PC-3 (cell line): ENCODE results near the gene ANGPTL1. TPM values are rescaled to one million over a fixed set of nuclear protein-coding genes. Genes with fewer than 3 reads are reported as not detected.

Experiments
- ATAC-seq: fragments of 200-7000 bp; cut with Tn5 transposase; 2 replicates; pipeline ENCODE4 v1.9.1; 2020; ENCODE audit warnings: mild to moderate bottlenecking, moderate library complexity
- BruUV-seq: library from RNA; stranded (reverse); fragments of 400-500 nt; replicated peaks from 2 replicates; lab custom pipeline; 2021; lab: Mats Ljungman, UMichigan
- CTCF ChIA-PET: fragments of 300-600 bp; sonication (Branson Sonifier 250); formaldehyde crosslinking; loops from one replicate; lab custom pipeline; 2022; ENCODE audit warnings: antibody characterized with exemption; lab: Charles Lee
- POLR2A ChIA-PET: fragments of 300-600 bp; sonication (Branson Sonifier 250); formaldehyde crosslinking; loops from one replicate; lab custom pipeline; 2022; ENCODE audit warnings: antibody characterized with exemption; ENCODE audit not compliant: unreplicated experiment; lab: Charles Lee
- DNase-seq: peaks from one replicate; pipeline ENCODE4 v3.0.0-alpha.2; 2015
- H2AFZ ChIP-seq: fragments of 300-600 bp; sonication (generic); 2 replicates; pipeline ENCODE4 v1.6.0; 2016; ENCODE audit warnings: antibody characterized with exemption, low read length
- H3F3A ChIP-seq: fragments of 300-600 bp; sonication (generic); one replicate; pipeline ENCODE4 v1.6.0; 2017; ENCODE audit warnings: antibody characterized with exemption, low read length, control low read depth, mild to moderate bottlenecking; ENCODE audit not compliant: unreplicated experiment
- H3K27ac ChIP-seq: fragments of 300-600 bp; sonication (generic); 2 replicates; pipeline ENCODE4 v1.5.1; 2016; ENCODE audit warnings: mild to moderate bottlenecking, low read length
- H3K27me3 ChIP-seq: fragments of 300-600 bp; sonication (generic); 2 replicates; pipeline ENCODE4 v1.6.1; 2016; ENCODE audit warnings: low read length, mixed read lengths
- H3K36me3 ChIP-seq: fragments of 300-600 bp; sonication (generic); 2 replicates; pipeline ENCODE4 v1.6.1; 2016; ENCODE audit warnings: low read depth, mixed run types, low read length, mixed read lengths
- H3K4me1 ChIP-seq: fragments of 300-600 bp; sonication (generic); 2 replicates; pipeline ENCODE4 v1.5.1; 2016; ENCODE audit warnings: low read length; ENCODE audit not compliant: insufficient read depth
- H3K4me2 ChIP-seq: fragments of 300-600 bp; sonication (generic); 2 replicates; pipeline ENCODE4 v1.6.0; 2016; ENCODE audit warnings: low read length
- H3K4me3 ChIP-seq: fragments of 300-600 bp; sonication (generic); 2 replicates; pipeline ENCODE4 v1.5.1; 2016; ENCODE audit warnings: mild to moderate bottlenecking, low read length, mixed read lengths
- H3K79me2 ChIP-seq: fragments of 300-600 bp; sonication (generic); 2 replicates; pipeline ENCODE4 v1.6.1; 2017; ENCODE audit warnings: low read length, mixed read lengths
- H3K9ac ChIP-seq: fragments of 300-600 bp; sonication (generic); 2 replicates; pipeline ENCODE4 v1.6.0; 2016; ENCODE audit warnings: mild to moderate bottlenecking, low read length
- H3K9me2 ChIP-seq: fragments of 300-600 bp; sonication (generic); replicated peaks from 2 replicates; pipeline ENCODE4 v1.6.1; 2016; ENCODE audit warnings: mixed run types, low read length, mixed read lengths
- H3K9me3 ChIP-seq: fragments of 300-600 bp; sonication (generic); 2 replicates; pipeline ENCODE4 v1.6.1; 2016; ENCODE audit warnings: low read length, mixed read lengths
- H4K20me1 ChIP-seq: fragments of 300-600 bp; sonication (generic); 2 replicates; pipeline ENCODE4 v1.6.1; 2016; ENCODE audit warnings: low read length, mixed read lengths
- EZH2 ChIP-seq: fragments of 300-600 bp; sonication (generic); IDR thresholded peaks from one replicate; pipeline ENCODE4 v1.6.1; 2017; ENCODE audit warnings: antibody characterized with exemption, mild to moderate bottlenecking, low read length; ENCODE audit not compliant: unreplicated experiment
- EZH2phosphoT487 ChIP-seq: fragments of 300-600 bp; sonication (generic); IDR thresholded peaks from 2 replicates; pipeline ENCODE4 v1.6.1; 2018; ENCODE audit warnings: mild to moderate bottlenecking, antibody characterized with exemption, low read length, borderline replicate concordance
- intact Hi-C: fragments of 100-400 bp; cut with micrococcal nuclease; formaldehyde crosslinking; loops from 2 replicates; pipeline ENCODE4 v1.9.0; 2023
- total RNA-seq: library from RNA; depleted of rRNA; stranded (reverse); fragments of >200 nt; gene quantifications from 2 replicates; pipeline ENCODE4 v1.2.3, GENCODE V29; 2014
- TF ChIP-seq, protein P1 (sequence below): fragments of 300-600 bp; sonication (generic); conservative IDR thresholded peaks from 2 replicates; pipeline ENCODE4 v1.5.1; 2017; ENCODE audit warnings: antibody characterized with exemption, low read depth, mild to moderate bottlenecking, low read length

ANGPTL1 gene
- total RNA-seq, 1 experiment from 2014 or later: not detected

DNA sequence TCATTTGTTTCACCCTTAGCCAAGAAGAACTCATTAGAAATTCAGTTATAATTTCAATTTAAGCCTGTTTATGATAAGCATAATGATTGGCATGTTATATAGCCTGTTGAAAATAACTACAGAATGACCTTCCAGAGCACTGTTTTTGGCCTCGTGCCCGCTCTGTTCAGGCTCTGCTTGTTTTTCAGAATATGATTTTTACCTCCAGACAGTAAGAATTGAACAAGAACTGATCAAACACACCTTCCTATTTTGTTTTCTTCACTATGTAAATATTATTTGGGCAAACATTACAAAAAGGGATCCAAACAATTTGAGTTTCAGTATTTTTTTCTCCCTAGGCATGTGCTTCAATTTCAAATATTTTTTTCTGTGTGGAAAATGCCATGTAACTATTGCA is 48.1 kb upstream of the ANGPTL1 start:
- Histone ChIP-seq H4K20me1 (no peaks in the 10 kb centered on the region), H3K27me3 (no peaks in the 10 kb centered on the region), H3K36me3 (no peaks in the 10 kb centered on the region; the same call in 1 of the 2 replicates), H3K9me3 (no peaks in the 10 kb centered on the region), H3K4me3 (no peak overlapping the region), H3K27ac (no peak overlapping the region), H3K9me2 (no peaks in the 10 kb centered on the region), H3K4me2 (no peak overlapping the region), H3K9ac (no peak overlapping the region), H3K79me2 (no peaks in the 10 kb centered on the region), H3F3A (no peaks in the 10 kb centered on the region), H3K4me1 (no peaks in the 10 kb centered on the region), H2AFZ (no peak overlapping the region)
- BruUV-seq: no TSS peak
- CTCF ChIA-PET: no interaction called here
- no peak for DNase-seq
- POLR2A ChIA-PET: no interaction called here
- TF ChIP-seq EZH2: no peak
- TF ChIP-seq, protein P1, sequence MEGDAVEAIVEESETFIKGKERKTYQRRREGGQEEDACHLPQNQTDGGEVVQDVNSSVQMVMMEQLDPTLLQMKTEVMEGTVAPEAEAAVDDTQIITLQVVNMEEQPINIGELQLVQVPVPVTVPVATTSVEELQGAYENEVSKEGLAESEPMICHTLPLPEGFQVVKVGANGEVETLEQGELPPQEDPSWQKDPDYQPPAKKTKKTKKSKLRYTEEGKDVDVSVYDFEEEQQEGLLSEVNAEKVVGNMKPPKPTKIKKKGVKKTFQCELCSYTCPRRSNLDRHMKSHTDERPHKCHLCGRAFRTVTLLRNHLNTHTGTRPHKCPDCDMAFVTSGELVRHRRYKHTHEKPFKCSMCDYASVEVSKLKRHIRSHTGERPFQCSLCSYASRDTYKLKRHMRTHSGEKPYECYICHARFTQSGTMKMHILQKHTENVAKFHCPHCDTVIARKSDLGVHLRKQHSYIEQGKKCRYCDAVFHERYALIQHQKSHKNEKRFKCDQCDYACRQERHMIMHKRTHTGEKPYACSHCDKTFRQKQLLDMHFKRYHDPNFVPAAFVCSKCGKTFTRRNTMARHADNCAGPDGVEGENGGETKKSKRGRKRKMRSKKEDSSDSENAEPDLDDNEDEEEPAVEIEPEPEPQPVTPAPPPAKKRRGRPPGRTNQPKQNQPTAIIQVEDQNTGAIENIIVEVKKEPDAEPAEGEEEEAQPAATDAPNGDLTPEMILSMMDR: no peak
- intact Hi-C loops: no loop called here
- no peak for ATAC-seq

DNA sequence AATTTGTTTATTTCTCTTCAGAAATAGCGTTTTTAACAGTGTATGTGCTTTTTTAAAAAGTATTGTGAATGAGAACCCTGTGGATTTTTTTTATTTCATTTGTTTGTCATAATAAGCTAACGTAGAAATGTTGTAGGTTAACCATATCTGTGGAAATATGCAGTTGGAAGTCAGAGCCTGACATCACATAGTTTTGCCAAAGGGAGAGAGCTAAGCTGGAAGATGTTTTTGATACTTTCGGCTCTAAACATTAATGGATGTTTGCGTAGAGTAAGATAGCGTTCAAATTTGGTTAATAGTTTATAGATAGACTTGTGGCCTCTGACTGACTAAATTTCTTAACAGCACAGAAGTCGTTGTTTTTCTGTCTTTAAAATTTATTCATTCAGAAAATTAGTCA is 47.4 kb upstream of the ANGPTL1 start:
- no TSS peak for BruUV-seq
- Histone ChIP-seq H3K9me2 (no peaks in the 10 kb centered on the region), H3K4me3 (no peak overlapping the region), H2AFZ (no peak overlapping the region), H3K9ac (no peak overlapping the region), H3K9me3 (no peaks in the 10 kb centered on the region), H3K79me2 (no peaks in the 10 kb centered on the region), H3K27me3 (no peaks in the 10 kb centered on the region), H3K27ac (no peak overlapping the region), H3F3A (no peaks in the 10 kb centered on the region), H3K4me1 (no peaks in the 10 kb centered on the region), H4K20me1 (no peaks in the 10 kb centered on the region), H3K36me3 (no peaks in the 10 kb centered on the region; the same call in 1 of the 2 replicates), H3K4me2 (no peak overlapping the region)
- TF ChIP-seq EZH2phosphoT487 (no peak), EZH2 (no peak)
- no peak for ATAC-seq
- ChIA-PET CTCF (no interaction called here), POLR2A (no interaction called here)
- intact Hi-C loops: no loop called here
- no peak for DNase-seq

DNA sequence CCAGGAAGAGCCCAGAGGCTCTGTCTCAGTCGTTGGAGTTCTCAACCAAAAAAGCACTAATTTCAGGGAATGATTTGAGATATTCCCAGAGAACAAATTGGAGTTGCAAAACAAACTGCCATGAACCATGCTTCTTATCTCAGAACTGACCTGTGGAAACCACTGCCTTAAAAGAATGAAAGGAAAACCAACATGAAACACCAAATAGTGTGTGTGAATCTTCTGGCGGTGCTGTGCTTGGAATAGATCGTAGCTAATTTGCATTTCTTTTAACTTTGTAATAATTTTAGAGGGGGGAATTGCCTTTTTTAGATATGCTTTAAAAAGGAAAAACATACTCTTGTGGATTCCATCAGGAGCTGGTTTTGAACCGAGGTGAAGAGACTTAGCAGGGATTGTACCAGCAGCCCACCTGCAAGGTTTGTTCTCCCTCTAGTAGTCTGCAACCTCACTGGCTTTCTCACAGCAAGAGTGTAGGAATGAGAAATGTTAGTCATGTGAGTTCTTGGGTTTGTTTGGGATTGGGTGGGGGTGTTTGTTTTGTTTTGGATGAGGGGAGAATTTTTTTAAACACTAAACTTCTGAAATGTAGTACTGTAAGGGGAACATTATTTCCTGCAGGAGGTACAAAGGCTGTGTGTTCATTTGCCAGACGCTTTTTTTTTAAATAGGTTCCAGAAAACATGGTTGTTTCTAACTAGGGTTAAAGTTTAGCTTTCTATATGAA is 45.7 kb upstream of the ANGPTL1 start:
- no peaks in the 10 kb centered on the region for H3K9me3 ChIP-seq
- intact Hi-C loops: no loop called here
- no peaks in the 10 kb centered on the region for H3F3A ChIP-seq
- H3K9me2 ChIP-seq: no peaks in the 10 kb centered on the region
- no peaks in the 10 kb centered on the region for H4K20me1 ChIP-seq
- H2AFZ ChIP-seq: no peak overlapping the region
- H3K27ac ChIP-seq: no peak overlapping the region
- H3K27me3 ChIP-seq: no peaks in the 10 kb centered on the region
- no peak overlapping the region for H3K4me3 ChIP-seq
- no peaks in the 10 kb centered on the region for H3K79me2 ChIP-seq
- H3K4me1 ChIP-seq: no peaks in the 10 kb centered on the region
- no peak for DNase-seq
- no TSS peak for BruUV-seq
- no peak overlapping the region for H3K9ac ChIP-seq
- H3K36me3 ChIP-seq: no peaks in the 10 kb centered on the region; the same call in 1 of the 2 replicates
- ChIA-PET CTCF (interaction anchor here (0.6 kb wide), 1 partner anchor 26 kb away, joined by 5 read pairs; no protein-coding TSS in a partner anchor), POLR2A (no interaction called here)
- no peak for ATAC-seq
- no peak overlapping the region for H3K4me2 ChIP-seq
- TF ChIP-seq, protein P1: no peak
- no peak for TF ChIP-seq EZH2phosphoT487
- TF ChIP-seq EZH2: no peak
